GM18505 (cell line): Measurements from ENCODE around the gene ERCC6.

Experiments
- ATAC-seq: cut with Tn5 transposase; IDR thresholded peaks from one replicate; pipeline ENCODE4 v1.9.1; 2021; ENCODE audit not compliant: unreplicated experiment
- POLR2A ChIP-seq: IDR thresholded peaks from 4 replicates; pipeline ENCODE4 v1.6.1; 2011; ENCODE audit warnings: borderline replicate concordance; ENCODE audit not compliant: insufficient read depth, insufficient read length; ENCODE audit errors: extremely low read depth

ERCC6 gene

GRCh38 chr10:49486009-49486408 is 52.9 kb downstream of the ERCC6 start:
- ATAC-seq = no peak
- TF ChIP-seq POLR2A = no peak

GRCh38 chr10:49484486-49485235 is 54.3 kb downstream of the ERCC6 start:
- ATAC-seq = no peak
- no peak for TF ChIP-seq POLR2A

- TF ChIP-seq POLR2A = no peak
- no peak for ATAC-seq
Measured at GRCh38 chr10:49478819-49479218, 60.1 kb downstream of the ERCC6 start.

GRCh38 chr10:49474901-49475300 is 64.0 kb downstream of the ERCC6 start:
- no peak for ATAC-seq
- TF ChIP-seq POLR2A = no peak

- ATAC-seq = no peak
- no peak for TF ChIP-seq POLR2A
Measured at GRCh38 chr10:49471532-49471931, 67.4 kb downstream of the ERCC6 start.

GRCh38 chr10:49465736-49466135 is 73.2 kb downstream of the ERCC6 start:
- no peak for ATAC-seq
- no peak for TF ChIP-seq POLR2A
